Neural cell (in vitro differentiated cells): ENCODE data around the gene SYT15.

Experiments used
- CTCF ChIP-seq: fragments of 450-650 bp; IDR thresholded peaks from 2 replicates; pipeline ENCODE4 v1.5.1; 2014; ENCODE audit warnings: antibody characterized with exemption, mild to moderate bottlenecking, moderate library complexity; ENCODE audit not compliant: poor library complexity, severe bottlenecking
- EP300 ChIP-seq: fragments of 450-650 bp; conservative IDR thresholded peaks from 2 replicates; pipeline ENCODE4 v1.6.1; 2014; ENCODE audit warnings: antibody characterized with exemption, mild to moderate bottlenecking, moderate library complexity; ENCODE audit not compliant: poor library complexity, severe bottlenecking
- EZH2 ChIP-seq: fragments of 200-600, 300-800 bp; shearing (Covaris generic), sonication (generic); IDR thresholded peaks from 2 replicates; pipeline ENCODE4 v1.6.1; 2014; ENCODE audit warnings: antibody characterized with exemption, low read length, borderline replicate concordance, mild to moderate bottlenecking; ENCODE audit not compliant: insufficient read depth, poor library complexity, severe bottlenecking
- MXI1 ChIP-seq: fragments of 450-650 bp; conservative IDR thresholded peaks from 2 replicates; pipeline ENCODE4 v1.6.1; 2014; ENCODE audit warnings: antibody characterized with exemption, mild to moderate bottlenecking; ENCODE audit not compliant: poor library complexity, severe bottlenecking
- POLR2AphosphoS5 ChIP-seq: IDR thresholded peaks from 2 replicates; pipeline ENCODE4 v1.6.1; 2012
- RAD21 ChIP-seq: fragments of 450-650 bp; conservative IDR thresholded peaks from 2 replicates; pipeline ENCODE4 v1.6.1; 2014; ENCODE audit warnings: antibody characterized with exemption, mild to moderate bottlenecking, moderate library complexity
- REST ChIP-seq: IDR thresholded peaks from 2 replicates; pipeline ENCODE4 v1.6.1; 2012; ENCODE audit warnings: borderline replicate concordance
- SMC3 ChIP-seq: fragments of 450-650 bp; conservative IDR thresholded peaks from 2 replicates; pipeline ENCODE4 v1.6.1; 2014; ENCODE audit warnings: antibody characterized with exemption, mild to moderate bottlenecking, moderate library complexity; ENCODE audit not compliant: poor library complexity
- TAF1 ChIP-seq: IDR thresholded peaks from 2 replicates; pipeline ENCODE4 v1.6.1; 2012; ENCODE audit warnings: low read depth

- TF ChIP-seq CTCF (no peak), EZH2 (no peak), POLR2AphosphoS5 (no peak), EP300 (no peak), REST (no peak), MXI1 (no peak), SMC3 (no peak), TAF1 (no peak), RAD21 (no peak)
Measured at GRCh38 chr10:46552526-46553237, 26.2 kb upstream of the SYT15 start.
